Measurements from ENCODE around the gene KCNK6. TPM values are rescaled to one million over a fixed set of nuclear protein-coding genes. Genes with fewer than 3 reads are reported as not detected.

The KCNK6 gene
- total RNA-seq, 1 donor from 2014 or later, result 0.41 TPM

Small RNA genes lying within 50 kb of the gene (small RNA-seq; reads per million reads assigned to genes)
- not detected for gene RF00019

Other genes with a start within 250 kb of the KCNK6 start
- 39.9 TPM for gene DPF1, start 95.6 kb upstream of the KCNK6 start, total RNA-seq
- not detected for gene PPP1R14A, start 63.5 kb upstream of the KCNK6 start, total RNA-seq
- gene SPINT2, start 55.3 kb upstream of the KCNK6 start, total RNA-seq, result 104 TPM
- 0.82 TPM for gene C19orf33, start 15.6 kb upstream of the KCNK6 start, total RNA-seq
- gene YIF1B, start 3.9 kb upstream of the KCNK6 start, total RNA-seq, result 32.6 TPM
- 4.9 TPM for gene CATSPERG, start 16.0 kb downstream of the KCNK6 start, total RNA-seq
- 107 TPM for gene PSMD8, start 54.7 kb downstream of the KCNK6 start, total RNA-seq
- 0.82 TPM for gene GGN, start 68.2 kb downstream of the KCNK6 start, total RNA-seq
- 1.6 TPM for gene SPRED3, start 68.9 kb downstream of the KCNK6 start, total RNA-seq
- 14.3 TPM for gene FAM98C, start 83.2 kb downstream of the KCNK6 start, total RNA-seq
- under 0.01 TPM for gene RASGRP4, start 106.4 kb downstream of the KCNK6 start, total RNA-seq
- 4.5 TPM for gene RYR1, start 113.8 kb downstream of the KCNK6 start, total RNA-seq

All from frontal cortex (tissue), 1 donor.